GM18511 (cell line): ENCODE data around the gene PDGFB.
"Not testable (repeated sequence)": the region's sequence is repeated elsewhere in the genome, so short reads cannot be mapped to it uniquely, and the experiment has no call there.

Source experiments
- ATAC-seq: cut with Tn5 transposase; IDR thresholded peaks from one replicate; pipeline ENCODE4 v1.9.1; 2021; ENCODE audit warnings: mild to moderate bottlenecking, moderate library complexity; ENCODE audit not compliant: unreplicated experiment

Gene PDGFB

DNA sequence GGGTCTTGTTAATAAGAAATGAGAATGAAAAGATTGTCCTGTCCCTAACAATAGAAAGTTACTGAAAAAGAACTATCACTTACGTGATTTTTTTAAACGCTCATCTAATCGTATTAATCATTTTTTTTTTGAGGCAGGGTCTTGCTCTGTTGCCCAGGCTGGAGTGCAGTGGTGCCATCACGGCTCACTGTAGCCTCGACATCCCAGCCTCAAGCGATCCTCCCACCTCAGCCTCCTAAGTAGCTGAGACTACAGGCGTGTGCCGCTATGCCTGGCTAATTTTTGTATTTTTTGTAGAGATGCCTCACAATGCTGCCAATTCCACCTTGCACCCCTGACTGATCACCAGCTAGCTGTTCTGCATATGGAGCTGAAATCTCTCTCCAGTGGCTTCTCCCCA is 15.7 kb downstream of the PDGFB start:
- ATAC-seq = no peak

DNA sequence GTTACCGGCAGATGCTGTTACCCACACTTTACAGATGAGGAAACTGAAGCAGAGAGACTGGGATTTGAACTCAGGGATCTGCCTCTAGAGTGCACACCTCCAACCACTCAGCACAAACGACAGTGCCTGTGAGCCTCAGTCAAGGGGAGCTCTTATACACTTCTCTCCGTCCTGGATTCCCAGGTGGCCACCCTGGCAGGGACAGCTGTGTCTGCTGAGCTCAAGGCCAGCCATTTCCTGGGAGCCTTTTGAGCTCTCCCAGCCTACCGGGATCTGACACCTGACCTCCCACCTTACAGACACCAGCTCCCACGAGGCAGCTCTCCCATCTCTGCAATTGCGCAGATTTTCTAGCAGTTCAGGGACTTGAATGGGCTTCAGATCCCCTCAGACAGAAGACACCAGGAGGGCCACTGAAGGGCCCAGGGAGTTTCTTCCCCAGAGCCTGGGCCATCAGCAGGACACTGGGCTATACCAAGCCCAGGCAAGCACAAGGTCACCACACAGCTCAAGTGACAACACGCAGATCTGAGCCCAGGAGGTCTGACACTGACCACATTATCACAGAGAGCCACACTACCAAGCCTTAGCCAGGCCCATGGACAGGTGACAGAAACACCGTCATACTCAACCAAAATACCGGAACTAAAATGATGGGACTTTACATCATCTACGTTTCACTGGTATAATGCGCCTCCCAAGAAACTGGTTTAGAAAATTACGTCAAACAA is 17.1 kb downstream of the PDGFB start:
- ATAC-seq = no peak

DNA sequence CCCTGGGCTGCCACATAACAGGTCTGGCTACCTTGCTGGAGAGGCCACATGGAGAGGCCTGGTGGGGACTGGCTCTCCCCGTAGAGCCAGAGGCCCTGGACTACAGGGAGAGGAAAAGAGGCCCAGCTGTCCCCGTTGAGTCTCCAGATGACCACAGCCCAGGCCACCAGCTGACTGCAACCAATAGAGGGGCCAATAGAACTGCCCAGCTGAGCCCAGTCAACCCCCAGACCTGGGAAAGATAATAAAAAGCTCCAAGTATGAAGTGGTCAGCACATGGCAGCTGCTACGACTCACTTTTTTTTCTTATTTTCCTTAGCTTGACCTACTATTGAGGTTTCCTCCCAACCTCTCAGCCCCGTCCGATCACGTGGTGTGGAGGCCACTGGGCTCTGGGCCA is 18.4 kb downstream of the PDGFB start:
- ATAC-seq = no peak

DNA sequence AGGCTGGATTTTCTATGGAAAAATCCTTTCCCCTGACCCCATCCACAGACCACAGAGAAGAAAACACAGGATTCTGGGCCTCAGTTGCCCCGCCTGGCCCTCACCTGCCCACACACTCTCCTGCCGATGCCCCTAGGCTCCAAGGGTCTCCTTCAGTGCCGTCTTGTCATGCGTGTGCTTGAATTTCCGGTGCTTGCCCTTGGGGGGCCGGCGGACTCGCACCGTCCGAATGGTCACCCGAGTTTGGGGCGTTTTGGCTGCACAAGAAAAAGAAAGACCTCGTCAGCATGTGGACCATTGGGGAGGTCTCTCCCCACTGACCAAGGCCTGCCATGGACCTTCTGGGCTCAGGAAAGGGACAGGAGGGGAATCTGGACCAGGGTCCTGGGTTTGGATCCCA is 19.2 kb downstream of the PDGFB start:
- ATAC-seq = no peak

DNA sequence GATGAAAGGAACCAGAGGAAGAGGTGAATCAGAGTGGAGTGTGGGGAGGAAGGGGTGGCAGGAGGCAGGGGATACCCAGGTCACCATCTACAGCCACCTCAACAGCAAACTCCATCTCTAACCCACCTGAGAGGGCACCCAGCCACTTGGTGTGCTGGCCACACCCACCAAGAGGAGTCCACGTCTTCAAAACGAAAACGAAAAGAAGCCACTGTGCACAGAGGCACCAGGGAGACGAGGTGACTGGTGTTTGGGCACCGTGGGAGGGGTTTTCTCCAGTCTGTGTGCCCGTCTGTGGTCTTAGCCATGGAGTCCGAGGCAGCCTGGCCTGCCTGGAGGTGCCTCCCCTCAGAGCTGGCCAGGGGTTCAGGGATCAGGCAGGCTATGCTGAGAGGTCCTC is 20.2 kb downstream of the PDGFB start:
- no peak for ATAC-seq

DNA sequence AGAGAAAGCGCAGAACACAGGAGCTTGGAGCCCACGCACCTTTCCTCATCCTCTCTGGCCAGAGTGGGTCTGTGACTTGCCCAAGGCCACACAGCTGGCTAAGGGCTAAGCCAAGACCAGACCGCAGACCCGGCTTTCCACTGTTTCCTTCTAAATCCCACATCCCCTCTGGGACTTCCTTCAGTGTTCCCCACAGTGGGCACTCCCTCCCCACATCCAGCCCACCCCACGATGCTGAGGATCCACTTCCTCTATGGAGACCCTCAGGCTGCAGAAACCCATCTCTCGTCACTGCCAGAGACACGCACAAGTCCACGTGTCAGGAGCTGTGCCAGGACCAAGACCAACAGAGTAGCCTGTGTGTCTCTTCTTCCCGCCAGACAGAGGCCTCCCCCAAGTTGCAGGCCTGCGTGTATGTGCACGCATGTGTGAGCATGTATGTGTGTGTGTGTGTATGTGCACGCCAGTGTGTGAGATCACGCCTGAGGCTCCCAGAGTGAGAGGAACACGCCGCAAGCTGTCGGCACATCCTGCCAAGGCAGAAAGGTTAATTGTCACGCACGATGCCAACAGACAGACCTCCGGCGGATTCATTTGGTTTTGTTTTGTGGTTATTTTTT is 21.6 kb downstream of the PDGFB start:
- ATAC-seq = no peak

DNA sequence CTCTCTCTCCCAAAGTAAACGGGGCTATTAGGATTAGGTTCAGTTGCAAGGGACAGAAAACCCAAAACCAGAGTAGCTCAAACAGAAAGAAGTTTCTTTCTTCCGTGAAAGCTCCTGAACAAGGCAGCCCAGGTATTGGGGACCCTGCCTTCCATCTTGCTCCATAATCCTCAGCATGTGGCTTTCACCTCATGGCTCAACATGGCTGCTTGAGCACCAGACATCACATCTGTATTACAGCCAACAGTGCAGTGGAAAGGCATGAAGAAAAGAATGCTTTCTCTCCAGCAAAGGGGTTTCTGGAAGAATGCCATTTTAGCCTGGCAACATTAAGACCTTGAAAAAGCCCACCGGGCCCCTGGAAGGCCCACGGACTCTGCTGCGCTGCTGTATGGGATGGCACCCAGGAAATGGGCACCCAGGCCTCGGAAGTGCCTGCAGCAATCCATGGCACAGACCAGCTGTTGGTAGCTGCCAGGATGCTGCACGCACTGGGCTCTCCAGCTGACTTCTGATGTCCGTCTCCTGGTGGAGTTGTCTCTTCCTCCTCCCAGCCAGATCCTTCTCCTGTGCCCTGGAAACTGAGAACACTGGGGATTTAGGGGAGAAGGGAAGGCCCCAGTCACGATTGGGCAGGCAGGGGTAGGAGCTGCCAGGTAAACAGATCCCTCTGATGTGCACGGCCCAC is 22.6 kb downstream of the PDGFB start:
- no peak for ATAC-seq

DNA sequence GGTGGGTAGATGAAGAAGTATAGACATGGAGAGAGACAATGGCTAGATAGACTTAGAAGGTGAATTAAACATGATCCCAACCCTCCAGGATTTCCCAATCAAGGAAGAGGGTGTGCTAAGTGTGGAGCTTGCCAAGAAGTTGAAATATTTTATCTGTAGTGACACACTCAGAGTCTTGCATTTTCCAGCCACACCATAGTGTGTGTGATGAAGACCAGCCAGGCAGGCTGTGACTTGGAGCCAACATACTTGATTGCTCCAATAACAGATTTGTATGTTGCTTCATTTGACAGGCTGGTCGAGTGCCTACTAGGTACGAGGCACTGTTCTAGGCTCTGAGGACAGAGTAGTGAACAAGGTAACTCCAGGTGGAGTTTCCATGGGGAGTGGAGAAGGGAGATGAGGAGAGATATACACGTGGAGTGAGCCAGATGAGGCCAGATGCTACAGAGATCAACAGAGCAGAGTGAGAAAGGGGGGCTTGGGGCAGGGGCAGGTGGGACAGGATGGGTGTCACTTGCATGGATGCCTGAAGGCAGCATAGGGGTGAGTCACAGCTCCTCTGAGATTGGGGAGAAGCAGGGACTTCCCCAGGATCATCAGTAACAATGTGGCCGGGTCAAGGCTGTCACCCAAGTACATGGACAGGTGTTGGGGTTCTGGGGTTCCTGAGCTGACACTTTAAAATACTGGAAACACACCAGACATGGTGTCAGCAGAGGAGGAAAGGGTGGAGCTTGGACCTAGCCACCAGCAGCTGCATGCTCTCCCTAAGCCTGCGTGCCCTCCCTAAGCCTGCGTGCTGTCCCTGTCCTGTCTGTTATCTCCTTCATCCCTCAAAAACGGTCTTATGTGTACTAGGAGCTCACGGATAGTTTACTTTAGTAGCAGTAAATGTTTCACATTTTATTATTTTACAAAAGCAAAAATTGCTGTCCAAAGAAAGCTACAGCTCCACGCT is 23.6 kb downstream of the PDGFB start:
- no peak for ATAC-seq

DNA sequence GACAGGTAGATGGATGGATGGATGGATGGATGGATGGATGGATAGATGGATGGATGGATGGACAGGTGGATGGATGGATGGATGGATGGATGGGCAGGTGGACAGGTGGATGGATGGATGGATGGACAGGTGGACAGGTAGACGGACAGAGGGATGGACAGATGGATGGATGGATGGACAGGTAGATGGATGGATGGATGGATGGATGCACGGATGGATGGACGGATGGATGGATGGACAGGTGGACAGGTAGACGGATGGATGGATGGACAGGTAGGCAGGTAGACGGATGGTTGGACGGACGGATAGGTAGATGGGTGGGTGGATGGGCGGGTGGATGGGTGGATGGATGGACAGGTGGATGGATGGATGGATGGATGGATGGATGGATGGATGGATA is 24.3 kb downstream of the PDGFB start:
- ATAC-seq = no peak

DNA sequence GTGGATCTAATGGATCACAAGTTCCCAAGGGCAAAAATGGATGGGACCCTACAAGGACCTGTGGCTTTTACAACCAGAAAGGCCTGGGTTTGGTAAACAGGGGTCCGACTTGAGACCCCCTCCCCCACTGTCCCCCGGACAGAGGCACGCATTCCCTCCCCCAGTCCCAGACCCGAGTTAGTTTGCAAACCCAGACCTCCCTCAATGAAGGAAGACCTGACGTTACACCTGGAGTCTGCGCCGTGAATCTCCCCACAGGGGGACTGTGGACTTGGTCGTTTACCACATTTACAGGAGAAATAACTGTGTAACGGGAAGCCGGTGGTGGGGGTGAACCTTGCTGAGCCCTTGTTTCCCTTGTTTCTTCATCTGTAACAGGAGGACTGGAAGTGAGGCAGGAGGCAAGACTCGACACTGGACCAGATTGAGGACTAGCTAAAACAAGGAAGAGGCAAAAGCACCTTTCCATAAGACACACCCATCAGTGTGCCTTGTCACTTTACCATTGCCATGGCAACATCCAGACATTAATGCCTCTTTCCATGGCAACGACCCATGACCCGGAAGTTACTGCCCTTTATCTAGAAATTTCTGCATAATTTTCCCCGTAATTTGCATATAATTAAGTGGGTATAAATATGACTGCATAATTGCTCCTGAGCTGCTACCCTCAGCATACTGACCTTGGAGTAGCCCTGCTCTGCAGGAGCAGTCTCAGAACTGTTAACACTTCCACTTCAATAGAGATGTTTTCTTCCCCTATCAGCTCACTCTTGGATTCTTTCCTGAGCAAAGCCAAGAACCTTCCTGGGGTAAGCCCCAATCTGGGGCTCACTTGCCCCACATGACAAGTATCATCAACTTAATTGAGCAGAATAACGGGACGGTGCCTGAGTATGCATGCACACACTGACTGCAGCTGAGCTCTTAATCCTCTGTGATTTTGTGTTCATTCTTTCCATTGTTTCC is 25.4 kb downstream of the PDGFB start:
- ATAC-seq = no peak

DNA sequence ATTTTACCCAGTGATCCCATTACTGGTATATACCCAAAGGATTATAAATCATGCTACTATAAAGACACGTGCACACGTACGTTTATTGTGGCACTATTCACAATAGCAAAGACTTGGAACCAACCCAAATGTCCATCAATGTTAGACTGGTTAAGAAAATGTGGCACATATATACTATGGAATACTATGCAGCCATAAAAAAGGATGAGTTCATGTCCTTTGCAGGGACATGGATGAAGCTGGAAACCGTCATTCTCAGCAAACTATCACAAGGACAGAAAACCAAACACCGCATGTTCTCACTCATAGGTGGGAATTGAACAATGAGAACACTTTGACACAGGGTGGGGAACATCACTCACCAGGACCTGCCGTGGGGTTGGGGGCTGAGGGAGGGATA is 26.4 kb downstream of the PDGFB start:
- not testable (repeated sequence) for ATAC-seq

DNA sequence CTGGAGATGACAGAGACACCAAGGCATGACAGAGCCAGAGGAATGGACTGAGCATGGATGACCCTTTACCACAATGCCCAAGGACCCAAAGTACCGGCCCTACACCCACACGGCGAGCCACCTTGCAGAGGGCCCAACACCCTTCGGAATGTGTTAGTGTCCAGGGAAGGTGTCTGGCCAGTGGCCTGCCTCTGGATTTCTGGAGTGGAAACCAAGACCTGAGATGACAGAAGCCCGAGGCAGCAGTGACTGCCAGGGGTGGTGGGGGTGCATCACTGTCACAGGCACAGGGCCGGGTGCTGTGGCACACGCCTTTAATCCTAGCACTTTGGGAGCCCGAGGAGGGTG is 28.7 kb downstream of the PDGFB start:
- no peak for ATAC-seq

DNA sequence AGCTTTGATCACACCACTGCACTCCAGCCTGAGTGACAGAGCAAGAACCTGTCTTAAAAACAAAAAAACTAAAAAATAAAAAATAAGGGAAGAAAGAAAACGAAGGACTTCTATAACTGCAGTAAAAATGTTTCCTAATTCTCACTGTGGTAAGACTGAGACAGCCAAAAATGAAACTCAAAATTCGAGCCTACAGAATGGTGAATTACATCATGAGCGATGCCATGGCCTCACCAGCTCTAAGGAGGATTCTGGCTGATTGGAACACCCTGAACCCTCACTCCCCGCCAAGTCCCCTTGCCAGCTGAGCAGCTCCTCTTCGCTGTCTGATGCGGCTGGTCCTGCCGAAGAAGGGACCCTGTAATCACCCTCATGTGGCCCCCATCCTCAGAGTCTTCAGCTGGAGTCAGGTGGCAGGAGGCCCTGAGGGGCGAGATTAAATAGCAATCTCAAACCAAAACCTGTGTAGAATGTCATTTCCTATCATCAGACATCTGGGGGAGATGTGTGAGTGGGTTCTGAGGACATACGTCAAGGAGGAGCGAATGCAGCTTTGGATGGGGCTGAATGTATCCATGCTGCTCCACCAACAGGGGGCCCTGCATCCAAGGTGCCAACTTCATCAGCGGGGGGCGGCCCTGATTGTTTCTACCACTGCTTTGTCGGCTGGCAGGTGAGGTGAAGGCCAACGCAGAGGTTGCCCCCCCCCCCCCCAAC is 29.2 kb downstream of the PDGFB start:
- ATAC-seq = no peak

DNA sequence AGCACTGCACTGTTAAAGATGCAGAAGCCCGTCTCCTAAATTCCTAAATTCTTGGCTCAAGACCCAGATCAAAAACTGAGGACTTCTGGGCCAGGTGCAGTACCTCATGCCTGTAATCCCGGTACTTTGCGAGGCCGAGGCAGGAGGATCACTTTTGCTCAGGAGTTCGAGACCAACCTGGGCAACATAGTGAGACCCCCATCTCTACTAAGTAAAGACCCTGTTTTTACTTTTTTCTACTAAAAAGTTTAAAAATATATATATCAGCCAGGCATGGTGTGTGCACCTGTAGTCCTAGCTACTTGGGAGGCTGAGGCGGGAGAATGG is 29.7 kb downstream of the PDGFB start:
- ATAC-seq = no peak

DNA sequence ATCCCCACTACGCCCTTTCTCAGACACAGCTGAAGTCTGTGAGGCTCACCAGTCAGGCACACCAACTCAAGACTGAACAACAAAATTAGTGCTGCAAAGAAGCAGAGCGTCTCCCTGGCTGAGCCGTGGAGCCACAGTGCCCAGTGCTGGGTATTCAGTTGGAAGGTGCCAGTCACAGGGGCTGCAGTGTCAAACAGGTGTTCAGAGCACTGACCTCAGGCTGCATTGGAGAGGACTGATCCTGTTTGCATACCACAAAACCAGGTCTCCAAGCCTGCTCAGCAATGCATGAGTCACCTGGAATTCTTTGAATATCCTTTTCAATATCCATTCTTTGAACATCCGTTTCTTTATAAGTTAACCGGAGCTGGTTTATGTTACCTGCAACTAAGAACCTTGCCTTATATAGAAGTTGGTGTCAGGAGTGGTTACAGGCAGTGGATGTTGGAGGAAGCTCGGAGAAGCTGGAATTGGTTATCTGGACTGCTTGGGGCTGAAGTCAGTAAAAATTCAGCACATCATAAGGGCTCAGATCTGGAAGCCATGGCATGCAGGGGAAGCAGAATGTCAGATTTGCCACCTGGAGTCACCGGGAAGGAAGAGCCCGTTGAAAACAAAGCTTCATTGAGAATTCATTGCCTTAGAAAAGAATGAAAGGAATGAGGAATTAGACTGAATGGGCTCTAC is 30.3 kb downstream of the PDGFB start:
- no peak for ATAC-seq

DNA sequence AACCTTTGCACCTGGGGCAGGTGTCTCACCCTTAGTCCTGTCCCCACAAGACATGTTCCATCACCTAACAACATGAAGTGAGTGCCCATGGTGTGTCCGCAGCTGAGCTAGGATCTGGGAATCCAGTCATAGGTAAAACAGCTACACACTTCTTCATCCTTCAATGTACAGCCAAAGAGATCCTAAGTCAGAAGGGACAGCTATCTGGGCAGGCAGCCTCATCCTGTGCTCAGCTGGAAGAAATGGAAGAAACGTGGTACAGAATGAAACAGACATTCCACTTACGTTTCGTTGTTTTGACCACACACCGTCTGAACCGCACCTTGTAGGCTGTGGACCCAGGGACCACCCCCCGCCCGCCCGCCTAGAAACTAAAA is 30.8 kb downstream of the PDGFB start:
- no peak for ATAC-seq

DNA sequence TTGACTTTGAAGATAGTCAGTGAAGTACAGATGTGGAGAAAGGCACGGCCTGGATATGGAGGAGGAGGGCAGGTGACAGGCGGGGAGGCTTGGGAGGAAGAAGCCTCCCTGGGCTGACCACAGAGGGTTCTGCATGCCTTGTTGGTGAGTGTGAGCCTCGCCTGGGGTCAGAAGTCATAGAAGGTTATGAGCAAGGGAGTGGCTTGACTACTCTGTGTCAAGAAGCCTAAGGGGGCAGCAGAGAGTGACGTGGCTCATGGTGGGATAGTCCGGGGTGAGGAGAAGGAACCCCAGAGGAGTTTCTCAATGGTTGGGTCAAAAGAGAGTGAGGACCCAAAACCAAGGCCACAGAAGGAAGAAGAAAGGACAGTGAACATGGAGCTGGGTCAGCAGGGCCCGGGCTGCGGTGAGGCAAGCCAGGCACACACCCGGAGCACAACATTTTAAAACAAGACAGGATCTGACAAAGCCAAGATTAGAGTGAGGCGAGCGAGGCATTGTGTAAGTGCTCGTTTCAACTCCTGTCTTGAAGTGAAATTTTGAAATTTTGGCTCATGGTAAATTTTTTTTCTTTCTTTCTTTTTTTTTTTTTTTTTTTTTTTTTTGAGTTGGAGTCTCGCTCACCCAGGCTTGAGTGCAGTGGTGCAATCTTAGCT is 31.9 kb downstream of the PDGFB start:
- no peak for ATAC-seq

DNA sequence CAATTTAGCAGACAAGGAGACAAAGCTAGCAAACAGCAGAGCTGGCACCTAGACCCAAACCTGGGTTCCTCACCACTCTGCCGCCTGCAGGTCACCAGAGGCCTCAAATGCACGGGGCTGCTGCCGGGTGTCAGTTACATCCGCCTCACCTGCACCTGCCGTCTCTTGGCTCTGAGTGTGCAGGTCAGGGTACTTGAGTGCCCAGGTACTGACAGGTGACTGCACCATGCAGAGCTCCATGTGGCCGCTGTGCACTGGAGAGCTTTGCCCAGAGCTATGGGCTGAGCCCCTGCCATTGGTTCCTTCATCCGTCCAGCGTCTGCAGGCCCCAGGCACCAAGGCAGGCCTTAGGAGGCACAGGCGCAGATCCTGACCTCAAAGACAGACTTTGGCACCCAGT is 35.0 kb downstream of the PDGFB start:
- ATAC-seq = no peak
